Panc1 (cell line): Measurements from ENCODE around the gene PRL. TPM values are rescaled to one million over a fixed set of nuclear protein-coding genes. Genes with fewer than 3 reads are reported as not detected.

Experiments
- ATAC-seq: fragments of 200-7000 bp; cut with Tn5 transposase; 2 replicates; pipeline ENCODE4 v1.9.1; 2020; ENCODE audit warnings: mild to moderate bottlenecking, moderate library complexity
- BruUV-seq: library from RNA; stranded (reverse); fragments of 400-500 nt; replicated peaks from 2 replicates; lab custom pipeline; 2021; lab: Mats Ljungman, UMichigan
- CTCF ChIA-PET: fragments of 300-600 bp; sonication (Branson Sonifier 250); formaldehyde crosslinking; loops from one replicate; lab custom pipeline; 2022; ENCODE audit warnings: antibody characterized with exemption; lab: Charles Lee
- POLR2A ChIA-PET: fragments of 300-600 bp; sonication (Branson Sonifier 250); formaldehyde crosslinking; loops from one replicate; lab custom pipeline; 2022; ENCODE audit warnings: antibody characterized with exemption; lab: Charles Lee
- DNase-seq: peaks from one replicate; pipeline ENCODE4 v3.0.0-alpha.2; 2010; ENCODE audit warnings: low read depth, low spot score
- H3K27ac ChIP-seq: 2 replicates; pipeline ENCODE4 v1.5.1; 2011; ENCODE audit warnings: mild to moderate bottlenecking, low read length, inconsistent platforms
- H3K27me3 ChIP-seq: fragments of 200-500 bp; sonication (Bioruptor generic); 2 replicates; pipeline ENCODE4 v1.6.0; 2014; ENCODE audit warnings: low read length, inconsistent platforms; ENCODE audit not compliant: control insufficient read depth, insufficient read depth
- H3K36me3 ChIP-seq: fragments of 200-500 bp; sonication (Bioruptor generic); 2 replicates; pipeline ENCODE4 v1.5.1; 2014; ENCODE audit warnings: inconsistent platforms, mild to moderate bottlenecking, low read length, moderate library complexity; ENCODE audit not compliant: control insufficient read depth, insufficient read depth
- H3K4me1 ChIP-seq: 2 replicates; pipeline ENCODE4 v1.5.1; 2011; ENCODE audit warnings: inconsistent platforms, mild to moderate bottlenecking, low read length, moderate library complexity; ENCODE audit not compliant: control insufficient read depth, insufficient read depth
- H3K4me3 ChIP-seq, 2 experiments: 2 replicates each; pipeline ENCODE4 v1.5.1; 2011 to 2012; ENCODE audit warnings: low read depth in 2 of 2, low read length in 2 of 2, mild to moderate bottlenecking in 2 of 2, inconsistent platforms in 1 of 2, moderate library complexity in 1 of 2
- H3K9me3 ChIP-seq: fragments of 200-500 bp; sonication (Bioruptor generic); 2 replicates; pipeline ENCODE4 v1.5.1; 2014; ENCODE audit warnings: low read depth, mild to moderate bottlenecking, inconsistent platforms, low read length, moderate library complexity; ENCODE audit not compliant: control insufficient read depth, insufficient read depth
- POLR2AphosphoS5 ChIP-seq: IDR thresholded peaks from 2 replicates; pipeline ENCODE4 v1.6.1; 2012; ENCODE audit warnings: mild to moderate bottlenecking, low read depth, low read length, moderate library complexity
- REST ChIP-seq, 2 experiments: IDR thresholded peaks; 2 replicates each; pipeline ENCODE4 v1.6.1; 2011 to 2012; ENCODE audit warnings: low read depth in 2 of 2, control low read depth in 1 of 2, low read length in 1 of 2, mild to moderate bottlenecking in 1 of 2, moderate library complexity in 1 of 2; ENCODE audit not compliant: insufficient read depth in 1 of 2
- SIN3A ChIP-seq: IDR thresholded peaks from 2 replicates; pipeline ENCODE4 v1.6.1; 2012; ENCODE audit warnings: low read depth, mild to moderate bottlenecking, low read length, moderate library complexity, borderline replicate concordance; ENCODE audit not compliant: insufficient read depth
- TCF7L2 ChIP-seq: IDR thresholded peaks from 2 replicates; pipeline ENCODE4 v1.6.1; 2011; ENCODE audit warnings: mild to moderate bottlenecking, low read depth, low read length, inconsistent platforms
- in situ Hi-C: cut with HindIII; loops from 2 replicates; pipeline ENCODE4 v1.10.0; 2016; ENCODE audit warnings: low sequenced_read_pairs, low pct_unique_long_range_greater_than_20kb
- intact Hi-C: fragments of 100-400 bp; cut with micrococcal nuclease; formaldehyde crosslinking; loops from one replicate; pipeline ENCODE4 v1.10.0; 2022; ENCODE audit not compliant: unreplicated experiment
- total RNA-seq: library from RNA; stranded (reverse); gene quantifications from one replicate; pipeline ENCODE4 v1.2.1, GENCODE V29; 2021; ENCODE audit not compliant: unreplicated experiment
- TF ChIP-seq, protein P1 (sequence below): fragments of 450-650 bp; IDR thresholded peaks from 2 replicates; pipeline ENCODE4 v1.5.1; 2017; ENCODE audit warnings: mild to moderate bottlenecking

PRL gene
- total RNA-seq, 1 experiment from 2014 or later: not detected

DNA sequence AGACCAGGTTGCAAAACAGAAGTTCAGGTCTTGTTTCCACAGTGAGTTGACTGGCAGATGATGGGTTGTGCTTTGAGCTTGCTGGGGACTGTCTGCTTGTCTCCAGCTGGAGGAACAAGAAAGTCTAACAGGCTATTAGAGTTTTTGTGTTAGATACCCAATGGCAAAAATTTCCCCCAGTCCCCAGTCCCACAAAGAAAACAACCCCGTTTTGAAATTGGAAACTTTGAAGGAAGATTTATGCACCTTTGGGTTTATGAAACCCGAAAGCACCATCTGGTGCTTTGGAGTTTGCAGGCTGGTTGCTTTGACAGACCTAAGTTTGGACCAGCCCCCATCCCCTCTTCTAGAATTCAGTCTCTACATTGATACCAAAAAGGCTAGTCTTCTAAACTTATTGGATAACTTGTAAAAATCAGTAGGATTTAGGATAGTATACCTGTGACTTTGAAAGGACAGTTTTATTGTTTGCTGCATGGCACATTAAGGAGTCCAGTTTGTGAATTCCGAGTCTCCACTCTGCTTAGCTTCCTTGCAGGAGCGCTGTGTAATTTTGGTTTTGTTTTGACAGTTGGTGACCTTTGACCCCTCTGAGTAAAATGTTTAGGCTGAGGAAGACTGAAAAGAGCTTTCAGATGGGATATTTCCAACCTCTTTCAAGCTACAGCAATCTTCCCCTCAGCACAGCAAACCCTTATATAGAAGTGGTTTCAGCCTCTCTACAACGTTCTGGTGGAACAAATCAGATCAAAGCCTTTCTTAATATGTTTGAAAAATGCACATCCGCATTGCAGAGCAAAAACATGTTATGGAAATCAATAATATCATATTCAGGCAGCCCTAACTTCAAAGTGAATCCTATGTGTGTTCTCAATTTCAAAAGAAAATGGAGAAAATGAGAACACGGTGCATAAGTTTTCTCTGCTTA, 25.5 kb upstream of the PRL start:
- DNase-seq: no peak
- H3K36me3 ChIP-seq: no peaks in the 10 kb centered on the region
- no peak for ATAC-seq
- in situ Hi-C loops (no loop called here), intact Hi-C loops (no loop called here)
- no peaks in the 10 kb centered on the region for H3K27me3 ChIP-seq
- ChIA-PET CTCF (no interaction called here), POLR2A (no interaction called here)
- H3K27ac ChIP-seq: no peak overlapping the region
- no peak for TF ChIP-seq POLR2AphosphoS5
- TF ChIP-seq, protein P1, sequence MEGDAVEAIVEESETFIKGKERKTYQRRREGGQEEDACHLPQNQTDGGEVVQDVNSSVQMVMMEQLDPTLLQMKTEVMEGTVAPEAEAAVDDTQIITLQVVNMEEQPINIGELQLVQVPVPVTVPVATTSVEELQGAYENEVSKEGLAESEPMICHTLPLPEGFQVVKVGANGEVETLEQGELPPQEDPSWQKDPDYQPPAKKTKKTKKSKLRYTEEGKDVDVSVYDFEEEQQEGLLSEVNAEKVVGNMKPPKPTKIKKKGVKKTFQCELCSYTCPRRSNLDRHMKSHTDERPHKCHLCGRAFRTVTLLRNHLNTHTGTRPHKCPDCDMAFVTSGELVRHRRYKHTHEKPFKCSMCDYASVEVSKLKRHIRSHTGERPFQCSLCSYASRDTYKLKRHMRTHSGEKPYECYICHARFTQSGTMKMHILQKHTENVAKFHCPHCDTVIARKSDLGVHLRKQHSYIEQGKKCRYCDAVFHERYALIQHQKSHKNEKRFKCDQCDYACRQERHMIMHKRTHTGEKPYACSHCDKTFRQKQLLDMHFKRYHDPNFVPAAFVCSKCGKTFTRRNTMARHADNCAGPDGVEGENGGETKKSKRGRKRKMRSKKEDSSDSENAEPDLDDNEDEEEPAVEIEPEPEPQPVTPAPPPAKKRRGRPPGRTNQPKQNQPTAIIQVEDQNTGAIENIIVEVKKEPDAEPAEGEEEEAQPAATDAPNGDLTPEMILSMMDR: no peak
- no peak for TF ChIP-seq REST (IDR thresholded peaks at IDR 0.05; ENCODE audit: insufficient read depth in 1 of 2, low read depth in 2 of 2, low read length in 1 of 2)
- no peak for TF ChIP-seq SIN3A
- no peak for TF ChIP-seq TCF7L2
- H3K4me3 ChIP-seq: no peak overlapping the region
- H3K4me1 ChIP-seq: no peaks in the 10 kb centered on the region
- no peaks in the 10 kb centered on the region for H3K9me3 ChIP-seq
- no TSS peak for BruUV-seq

DNA sequence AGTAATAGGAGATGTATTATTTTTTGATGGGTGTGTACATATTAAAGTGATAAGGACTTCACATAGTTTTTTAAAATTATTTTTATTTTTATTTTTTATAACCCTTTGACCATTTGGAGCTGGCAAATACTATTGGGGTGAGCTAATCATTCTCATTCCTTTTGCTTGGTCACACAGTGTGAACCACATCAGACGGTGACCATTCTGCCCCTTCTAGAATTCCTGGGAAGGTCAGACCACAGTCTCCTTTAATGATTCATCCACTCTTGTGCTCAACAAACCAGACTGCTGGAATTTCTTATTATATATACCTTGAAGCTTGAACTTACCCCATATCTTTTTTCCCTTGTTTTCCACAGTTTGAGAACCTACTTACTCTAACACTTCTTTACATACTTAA, 23.9 kb upstream of the PRL start:
- no peak for ATAC-seq
- H3K27ac ChIP-seq: no peak overlapping the region

More for the DNA sequence above, 23.9 kb upstream of the PRL start:
- Histone ChIP-seq H3K4me1 (no peaks in the 10 kb centered on the region), H3K36me3 (no peaks in the 10 kb centered on the region), H3K27me3 (no peaks in the 10 kb centered on the region), H3K9me3 (no peaks in the 10 kb centered on the region), H3K4me3 (no peak overlapping the region)
- DNase-seq: no peak
- BruUV-seq: no TSS peak
- TF ChIP-seq SIN3A: no peak
- no peak for TF ChIP-seq TCF7L2
- TF ChIP-seq REST (IDR thresholded peaks at IDR 0.05; ENCODE audit: insufficient read depth in 1 of 2, low read depth in 2 of 2, low read length in 1 of 2): no peak
- no peak for TF ChIP-seq POLR2AphosphoS5
- TF ChIP-seq, protein P1: no peak
- ChIA-PET CTCF (no interaction called here), POLR2A (no interaction called here)
- in situ Hi-C loops (no loop called here), intact Hi-C loops (no loop called here)
